MM.1S (cell line): ENCODE measurements around the gene MAFB.

ENCODE experiments used
- DNase-seq: peaks from one replicate; pipeline ENCODE4 v3.0.0-alpha.2; 2015
- H2AFZ ChIP-seq: fragments of 300-600 bp; sonication (generic); 2 replicates; pipeline ENCODE4 v1.6.0; 2016; ENCODE audit warnings: antibody characterized with exemption, low read length
- H3F3A ChIP-seq: fragments of 300-600 bp; sonication (generic); 2 replicates; pipeline ENCODE4 v1.6.1; 2016; ENCODE audit warnings: mild to moderate bottlenecking, antibody characterized with exemption, low read length, moderate library complexity, mixed read lengths; ENCODE audit not compliant: insufficient read depth
- H3K27ac ChIP-seq: fragments of 300-600 bp; sonication (generic); 2 replicates; pipeline ENCODE4 v1.5.1; 2016; ENCODE audit warnings: mild to moderate bottlenecking, low read length
- H3K27me3 ChIP-seq: fragments of 300-600 bp; sonication (generic); replicated peaks from 2 replicates; pipeline ENCODE4 v1.6.0; 2016; ENCODE audit warnings: low read length; ENCODE audit not compliant: insufficient read depth
- H3K36me3 ChIP-seq: fragments of 300-600 bp; sonication (generic); replicated peaks from 2 replicates; pipeline ENCODE4 v1.6.1; 2016; ENCODE audit warnings: mild to moderate bottlenecking, low read length, mixed read lengths; ENCODE audit not compliant: insufficient read depth
- H3K4me1 ChIP-seq: fragments of 300-600 bp; sonication (generic); 2 replicates; pipeline ENCODE4 v1.6.1; 2016; ENCODE audit warnings: low read length, mixed read lengths
- H3K4me2 ChIP-seq: fragments of 300-600 bp; sonication (generic); 2 replicates; pipeline ENCODE4 v1.6.0; 2016; ENCODE audit warnings: low read depth, low read length
- H3K4me3 ChIP-seq: fragments of 300-600 bp; sonication (generic); 2 replicates; pipeline ENCODE4 v1.5.1; 2016; ENCODE audit warnings: low read length, mixed read lengths
- H3K79me2 ChIP-seq: fragments of 300-600 bp; sonication (generic); 2 replicates; pipeline ENCODE4 v1.6.1; 2016; ENCODE audit warnings: mixed run types, low read length, mixed read lengths
- H3K9ac ChIP-seq: fragments of 300-600 bp; sonication (generic); 2 replicates; pipeline ENCODE4 v1.6.1; 2016; ENCODE audit warnings: low read length, mixed read lengths
- H3K9me2 ChIP-seq: fragments of 300-600 bp; sonication (generic); replicated peaks from 2 replicates; pipeline ENCODE4 v1.6.1; 2016; ENCODE audit warnings: mild to moderate bottlenecking, low read length, mixed read lengths; ENCODE audit not compliant: insufficient read depth
- H3K9me3 ChIP-seq: fragments of 300-600 bp; sonication (generic); replicated peaks from 2 replicates; pipeline ENCODE4 v1.6.1; 2016; ENCODE audit warnings: mild to moderate bottlenecking, low read length, mixed read lengths; ENCODE audit not compliant: insufficient read depth
- H4K20me1 ChIP-seq: fragments of 300-600 bp; sonication (generic); 2 replicates; pipeline ENCODE4 v1.6.1; 2016; ENCODE audit warnings: mild to moderate bottlenecking, low read length, moderate library complexity, mixed read lengths; ENCODE audit not compliant: insufficient read depth
- EZH2 ChIP-seq: fragments of 300-600 bp; sonication (generic); optimal IDR thresholded peaks from 2 replicates; pipeline ENCODE3; 2017; ENCODE audit warnings: low read depth, mild to moderate bottlenecking, antibody characterized with exemption, low read length, mixed read lengths
- EZH2phosphoT487 ChIP-seq: fragments of 300-600 bp; sonication (generic); IDR thresholded peaks from 2 replicates; pipeline ENCODE4 v1.6.1; 2018; ENCODE audit warnings: antibody characterized with exemption, low read length
- TF ChIP-seq, protein P1 (sequence below): fragments of 300-600 bp; sonication (generic); IDR thresholded peaks from 2 replicates; pipeline ENCODE4 v1.5.1; 2016; ENCODE audit warnings: antibody characterized with exemption, low read length, mixed read lengths

The MAFB gene

DNA sequence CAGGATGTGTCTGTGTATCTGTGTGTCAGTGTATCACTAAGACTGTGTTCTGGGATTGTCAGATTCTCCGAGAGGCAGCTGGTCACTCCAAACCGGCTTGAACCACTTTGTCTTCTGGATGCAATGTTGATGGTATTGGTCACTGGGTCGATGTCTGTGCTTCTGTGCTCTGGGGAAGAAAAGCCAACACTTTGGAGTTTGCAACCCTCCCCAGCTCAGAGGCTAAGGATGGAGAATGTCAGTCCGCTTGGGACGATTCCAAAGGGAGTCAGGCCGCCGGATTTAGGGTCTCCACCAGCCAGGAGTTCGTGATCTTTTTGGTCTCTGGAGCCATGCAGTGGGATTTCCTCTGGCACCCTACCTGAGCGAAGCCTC, 5.2 kb downstream of the MAFB start:
- H3K36me3 ChIP-seq: no peaks in the 10 kb centered on the region
- no peaks in the 10 kb centered on the region for H3K9me2 ChIP-seq
- DNase-seq: no peak
- no peaks in the 10 kb centered on the region for H3K79me2 ChIP-seq
- no peak overlapping the region for H2AFZ ChIP-seq
- H3K9ac ChIP-seq: no peak overlapping the region
- no peak overlapping the region for H3K27ac ChIP-seq
- no peaks in the 10 kb centered on the region for H3K9me3 ChIP-seq
- TF ChIP-seq, protein P1, sequence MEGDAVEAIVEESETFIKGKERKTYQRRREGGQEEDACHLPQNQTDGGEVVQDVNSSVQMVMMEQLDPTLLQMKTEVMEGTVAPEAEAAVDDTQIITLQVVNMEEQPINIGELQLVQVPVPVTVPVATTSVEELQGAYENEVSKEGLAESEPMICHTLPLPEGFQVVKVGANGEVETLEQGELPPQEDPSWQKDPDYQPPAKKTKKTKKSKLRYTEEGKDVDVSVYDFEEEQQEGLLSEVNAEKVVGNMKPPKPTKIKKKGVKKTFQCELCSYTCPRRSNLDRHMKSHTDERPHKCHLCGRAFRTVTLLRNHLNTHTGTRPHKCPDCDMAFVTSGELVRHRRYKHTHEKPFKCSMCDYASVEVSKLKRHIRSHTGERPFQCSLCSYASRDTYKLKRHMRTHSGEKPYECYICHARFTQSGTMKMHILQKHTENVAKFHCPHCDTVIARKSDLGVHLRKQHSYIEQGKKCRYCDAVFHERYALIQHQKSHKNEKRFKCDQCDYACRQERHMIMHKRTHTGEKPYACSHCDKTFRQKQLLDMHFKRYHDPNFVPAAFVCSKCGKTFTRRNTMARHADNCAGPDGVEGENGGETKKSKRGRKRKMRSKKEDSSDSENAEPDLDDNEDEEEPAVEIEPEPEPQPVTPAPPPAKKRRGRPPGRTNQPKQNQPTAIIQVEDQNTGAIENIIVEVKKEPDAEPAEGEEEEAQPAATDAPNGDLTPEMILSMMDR: no peak
- TF ChIP-seq EZH2phosphoT487: no peak
- no peak for TF ChIP-seq EZH2
- no peaks in the 10 kb centered on the region for H3K4me1 ChIP-seq
- no peaks in the 10 kb centered on the region for H3F3A ChIP-seq
- no peak overlapping the region for H3K4me3 ChIP-seq
- peaks cover 39% of the 10 kb centered on the region for H3K27me3 ChIP-seq
- H3K4me2 ChIP-seq: no peak overlapping the region
- no peaks in the 10 kb centered on the region for H4K20me1 ChIP-seq

DNA sequence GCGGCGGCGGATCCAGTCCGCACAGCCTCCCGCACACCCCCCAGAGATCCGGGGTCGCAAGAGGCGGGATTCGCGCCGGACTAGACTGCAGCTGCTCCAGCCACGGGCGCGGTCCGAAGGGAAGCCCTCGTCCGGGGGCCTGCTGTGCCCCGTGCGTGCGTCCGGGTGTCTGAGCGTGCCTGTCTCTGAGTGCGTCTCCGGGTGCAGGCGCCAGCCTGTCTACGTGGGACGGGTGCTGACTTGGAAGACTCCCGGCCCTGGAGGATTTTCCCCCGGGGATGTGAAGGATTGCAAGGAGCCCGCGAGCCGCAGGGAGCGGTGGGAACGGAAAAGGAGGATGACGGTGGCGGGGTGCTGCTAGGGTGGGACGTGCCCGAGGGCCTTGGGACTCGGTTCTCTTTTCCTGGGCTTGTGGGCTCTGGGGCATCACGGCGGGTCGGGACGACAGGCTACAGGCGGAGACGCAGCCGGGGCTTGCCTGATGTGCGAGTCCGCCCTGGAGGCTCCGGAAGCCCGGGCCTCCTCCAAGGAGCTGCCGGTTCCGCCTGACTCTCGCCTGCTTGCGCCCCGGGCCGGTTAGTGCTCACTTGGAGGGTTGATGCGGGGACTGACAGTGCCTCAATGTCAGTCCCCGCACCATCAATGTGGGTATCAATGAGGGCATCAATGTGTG, 5.7 kb downstream of the MAFB start:
- no peak overlapping the region for H2AFZ ChIP-seq

DNA sequence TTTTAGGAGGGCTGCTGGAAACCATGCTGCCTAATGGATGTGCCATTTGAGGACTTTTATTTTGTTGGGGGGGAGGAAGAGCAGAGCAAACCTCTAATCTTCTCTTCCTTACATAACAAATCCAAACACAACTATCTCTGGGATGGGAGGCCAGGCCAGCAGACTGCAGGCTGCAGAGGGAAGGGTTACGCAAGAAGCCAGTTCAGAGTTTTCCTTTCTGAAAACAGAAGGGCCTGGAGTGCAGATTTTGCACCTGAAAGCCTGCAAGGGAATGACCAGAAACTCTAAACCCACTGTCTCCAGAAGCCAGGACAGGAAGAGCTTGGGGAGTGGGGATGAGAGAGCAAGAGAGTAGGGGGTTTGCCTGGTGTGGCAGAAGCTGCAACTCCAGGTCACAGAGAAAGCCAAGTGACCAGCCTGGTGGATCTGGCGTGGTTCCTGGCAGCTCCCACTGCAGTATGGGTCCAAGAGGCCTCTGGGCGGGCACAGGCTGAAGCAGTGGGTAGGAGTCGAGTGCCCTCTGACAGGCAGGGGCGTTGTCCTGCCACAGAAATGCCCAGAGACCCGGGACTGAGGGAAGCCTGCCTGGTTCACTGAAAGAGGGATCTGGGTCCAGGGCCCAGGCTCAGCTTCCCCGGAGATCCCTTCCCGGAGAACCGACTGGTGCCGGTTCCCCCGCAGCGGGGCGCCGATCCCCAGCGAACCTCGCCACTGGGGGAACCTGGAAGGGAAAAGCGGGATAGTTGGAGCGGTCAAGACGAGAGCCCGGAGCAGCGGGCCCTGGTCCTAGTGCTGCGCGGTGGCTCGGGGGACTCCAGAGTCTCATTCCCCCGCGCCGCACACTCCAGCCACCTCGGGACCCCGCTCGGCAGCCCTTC, 6.7 kb downstream of the MAFB start:
- Histone ChIP-seq H3K4me1 (peaks cover 6% of the 10 kb centered on the region; the same call in 1 of the 2 replicates), H3K9ac (no peak overlapping the region), H3K4me2 (no peak overlapping the region), H3K4me3 (no peak overlapping the region), H2AFZ (no peak overlapping the region), H4K20me1 (no peaks in the 10 kb centered on the region), H3K36me3 (no peaks in the 10 kb centered on the region), H3K27me3 (peaks cover 38% of the 10 kb centered on the region), H3K9me3 (no peaks in the 10 kb centered on the region), H3K9me2 (no peaks in the 10 kb centered on the region), H3F3A (no peaks in the 10 kb centered on the region), H3K27ac (no peak overlapping the region), H3K79me2 (no peaks in the 10 kb centered on the region)
- no peak for DNase-seq
- TF ChIP-seq EZH2phosphoT487 (no peak), EZH2 (no peak)
- TF ChIP-seq, protein P1: no peak

More for the DNA sequence above, 5.7 kb downstream of the MAFB start:
- no peak for TF ChIP-seq EZH2
- TF ChIP-seq, protein P1: no peak
- TF ChIP-seq EZH2phosphoT487: no peak
- Histone ChIP-seq H3K4me2 (0 out of 2 replicates have a peak overlapping the region, but pooled peaks have one; percentile 13), H3K4me3 (no peak overlapping the region), H3K9me2 (no peaks in the 10 kb centered on the region), H3K9ac (no peak overlapping the region), H4K20me1 (no peaks in the 10 kb centered on the region), H3K4me1 (peaks cover 4% of the 10 kb centered on the region; the same call in 1 of the 2 replicates), H3K79me2 (no peaks in the 10 kb centered on the region), H3K27me3 (peaks cover 39% of the 10 kb centered on the region), H3K27ac (no peak overlapping the region), H3F3A (no peaks in the 10 kb centered on the region), H3K36me3 (no peaks in the 10 kb centered on the region), H3K9me3 (no peaks in the 10 kb centered on the region)
- no peak for DNase-seq
